Suprapubic skin (tissue), 4 donors: Measurements from ENCODE around the gene JAKMIP1. TPM values are rescaled to one million over a fixed set of nuclear protein-coding genes. Genes with fewer than 3 reads are reported as not detected.

Experiments used
- DNase-seq, 2 donors: peaks; one replicate each; pipeline ENCODE4 v3.0.0-alpha.2; 2019; ENCODE audit warnings: low spot score in 2 of 2
- H3K27ac ChIP-seq: fragments of 200-600 bp; sonication (generic); one replicate; pipeline ENCODE4 v1.5.1; 2019
- H3K27me3 ChIP-seq: fragments of 200-600 bp; sonication (generic); one replicate; pipeline ENCODE4 v1.5.1; 2019
- H3K36me3 ChIP-seq: fragments of 200-600 bp; sonication (generic); one replicate; pipeline ENCODE4 v1.5.1; 2019
- H3K4me1 ChIP-seq: fragments of 200-600 bp; sonication (generic); one replicate; pipeline ENCODE4 v1.5.1; 2019
- H3K4me3 ChIP-seq: fragments of 200-600 bp; sonication (generic); one replicate; pipeline ENCODE4 v1.5.1; 2019; ENCODE audit warnings: mild to moderate bottlenecking
- H3K9me3 ChIP-seq: fragments of 200-600 bp; sonication (generic); one replicate; pipeline ENCODE4 v1.5.1; 2019
- CTCF ChIP-seq, 2 donors: fragments of 200-600 bp in 1 of 2; fragments of 450-650 bp in 1 of 2; sonication (generic) in 1 of 2; IDR thresholded peaks; one replicate each; pipeline ENCODE4 v1.5.1; 2016 to 2019; ENCODE audit warnings: antibody characterized with exemption in 2 of 2, mild to moderate bottlenecking in 1 of 2, moderate library complexity in 1 of 2
- EP300 ChIP-seq: sonication (generic); formaldehyde crosslinking; IDR thresholded peaks from one replicate; pipeline ENCODE4 v1.6.1; 2017; ENCODE audit warnings: antibody characterized with exemption
- POLR2A ChIP-seq, 2 donors: fragments of 450-650 bp; IDR thresholded peaks; one replicate each; pipeline ENCODE4 v1.6.1; 2017; ENCODE audit warnings: antibody characterized with exemption in 2 of 2, mild to moderate bottlenecking in 2 of 2, moderate library complexity in 2 of 2
- POLR2AphosphoS5 ChIP-seq, 3 donors: sonication (generic); formaldehyde crosslinking; IDR thresholded peaks; one replicate each; pipeline ENCODE4 v1.6.1; 2017; ENCODE audit warnings: antibody characterized with exemption in 3 of 3
- WGBS: methylation state at CpG from one replicate; pipeline ENCODE4 v1.1.5; 2018; 5-methylcytosine and 5-hydroxymethylcytosine counted together
- total RNA-seq, 4 donors: library from RNA; depleted of rRNA; stranded (reverse); fragments of >200 nt; gene quantifications; one replicate each; pipeline ENCODE4 v1.1.0, GENCODE V29; 2016

Gene JAKMIP1
- total RNA-seq, 4 donors from 2014 or later, result 0.24 TPM; not detected in 3

- no peak for TF ChIP-seq EP300
- no peak for TF ChIP-seq CTCF (IDR thresholded peaks at IDR 0.05)
- no peak for TF ChIP-seq POLR2A (IDR thresholded peaks at IDR 0.05)
- TF ChIP-seq POLR2AphosphoS5 (IDR thresholded peaks at IDR 0.05), result no peak
- Histone ChIP-seq H3K4me3 (no peak overlapping the region), H3K27ac (no peak overlapping the region), H3K4me1 (no peaks in the 10 kb centered on the region), H3K36me3 (no peaks in the 10 kb centered on the region), H3K9me3 (no peaks in the 10 kb centered on the region), H3K27me3 (peaks cover 21% of the 10 kb centered on the region)
- WGBS, result 77% methylated on average over 20 of the region's 20 CpGs
- peak in 1 of 2 donors; percentile 8 for DNase-seq
These were observed 73.2 kb downstream of the JAKMIP1 start for GRCh38 chr4:6126971-6127745.

- H3K27me3 ChIP-seq, result peaks cover 21% of the 10 kb centered on the region
- H3K36me3 ChIP-seq, result no peaks in the 10 kb centered on the region
- no peaks in the 10 kb centered on the region for H3K9me3 ChIP-seq
- no peak for TF ChIP-seq EP300
- TF ChIP-seq POLR2A (IDR thresholded peaks at IDR 0.05), result no peak
- TF ChIP-seq CTCF (IDR thresholded peaks at IDR 0.05), result no peak
- TF ChIP-seq POLR2AphosphoS5 (IDR thresholded peaks at IDR 0.05), result no peak
- WGBS, result 83% methylated on average over 1 of the region's 5 CpGs
- no peak overlapping the region for H3K4me3 ChIP-seq
- no peaks in the 10 kb centered on the region for H3K4me1 ChIP-seq
- peak in 1 of 2 donors; percentile 40 for DNase-seq
- no peak overlapping the region for H3K27ac ChIP-seq
These were observed 75.2 kb downstream of the JAKMIP1 start for GRCh38 chr4:6125103-6125651.

GRCh38 chr4:6124386-6125102 lies 75.8 kb downstream of the JAKMIP1 start:
- Histone ChIP-seq H3K27me3 (peaks cover 21% of the 10 kb centered on the region), H3K36me3 (no peaks in the 10 kb centered on the region), H3K9me3 (no peaks in the 10 kb centered on the region), H3K4me1 (no peaks in the 10 kb centered on the region), H3K4me3 (no peak overlapping the region), H3K27ac (no peak overlapping the region)
- 88% methylated on average over 4 of the region's 6 CpGs for WGBS
- peak in 1 of 2 donors; percentile 65 for DNase-seq
- TF ChIP-seq CTCF (IDR thresholded peaks at IDR 0.05) (no peak), POLR2A (IDR thresholded peaks at IDR 0.05) (no peak), EP300 (no peak), POLR2AphosphoS5 (IDR thresholded peaks at IDR 0.05) (no peak)

GRCh38 chr4:6123976-6124375 lies 76.4 kb downstream of the JAKMIP1 start:
- H3K27ac ChIP-seq, result no peak overlapping the region
- H3K9me3 ChIP-seq, result no peaks in the 10 kb centered on the region
- H3K4me3 ChIP-seq, result no peak overlapping the region
- peak in 1 of 2 donors; percentile 77 for DNase-seq
- WGBS, result 93% methylated on average over 9 of the region's 13 CpGs
- H3K4me1 ChIP-seq, result no peaks in the 10 kb centered on the region
- TF ChIP-seq EP300 (no peak), CTCF (IDR thresholded peaks at IDR 0.05) (no peak)
- H3K36me3 ChIP-seq, result no peaks in the 10 kb centered on the region
- peaks cover 19% of the 10 kb centered on the region for H3K27me3 ChIP-seq

GRCh38 chr4:6123541-6123940 lies 76.8 kb downstream of the JAKMIP1 start:
- Histone ChIP-seq H3K4me1 (no peaks in the 10 kb centered on the region), H3K27ac (no peak overlapping the region), H3K36me3 (no peaks in the 10 kb centered on the region), H3K27me3 (peaks cover 16% of the 10 kb centered on the region), H3K9me3 (no peaks in the 10 kb centered on the region), H3K4me3 (no peak overlapping the region)
- 66% methylated on average over 2 of the region's 2 CpGs for WGBS
- DNase-seq, result peak in 1 of 2 donors; percentile 24
- TF ChIP-seq CTCF (IDR thresholded peaks at IDR 0.05) (no peak), POLR2AphosphoS5 (IDR thresholded peaks at IDR 0.05) (no peak), EP300 (no peak), POLR2A (IDR thresholded peaks at IDR 0.05) (no peak)
